Adipocyte (in vitro differentiated cells): ENCODE data around the gene RHOBTB3.

ENCODE experiments used
- DNase-seq: peaks from one replicate; pipeline ENCODE4 v3.0.0-alpha.2; 2015; ENCODE audit warnings: low read depth
- H3K27me3 ChIP-seq: replicated peaks from 2 replicates; pipeline ENCODE4 v1.7.0; 2013; ENCODE audit warnings: mild to moderate bottlenecking, low read length, moderate library complexity; ENCODE audit not compliant: control insufficient read depth, insufficient read depth
- H3K36me3 ChIP-seq: 2 replicates; pipeline ENCODE4 v1.7.0; 2013; ENCODE audit warnings: low read length, mild to moderate bottlenecking, moderate library complexity; ENCODE audit not compliant: control insufficient read depth, insufficient read depth, severe bottlenecking
- H3K4me1 ChIP-seq: 2 replicates; pipeline ENCODE4 v1.7.0; 2013; ENCODE audit warnings: mild to moderate bottlenecking, low read length, moderate library complexity; ENCODE audit not compliant: control insufficient read depth, insufficient read depth
- H3K4me3 ChIP-seq: 2 replicates; pipeline ENCODE4 v1.7.0; 2013; ENCODE audit warnings: mild to moderate bottlenecking, low read length, moderate library complexity
- H3K9ac ChIP-seq: 2 replicates; pipeline ENCODE4 v1.7.0; 2013; ENCODE audit warnings: mild to moderate bottlenecking, low read length, moderate library complexity
- H3K9me3 ChIP-seq: 2 replicates; pipeline ENCODE4 v1.7.0; 2013; ENCODE audit warnings: mild to moderate bottlenecking, low read length, moderate library complexity; ENCODE audit not compliant: control insufficient read depth

The RHOBTB3 gene

GRCh38 chr5:95715799-95716461 is 15.2 kb upstream of the RHOBTB3 start:
- Histone ChIP-seq H3K9me3 (no peaks in the 10 kb centered on the region), H3K4me3 (peak overlapping the region; percentile 47), H3K4me1 (peaks cover 53% of the 10 kb centered on the region), H3K36me3 (peaks cover 27% of the 10 kb centered on the region), H3K27me3 (no peaks in the 10 kb centered on the region), H3K9ac (no peak overlapping the region)
- DNase-seq: peak; percentile 60

GRCh38 chr5:95717439-95717838 is 13.7 kb upstream of the RHOBTB3 start:
- no peak overlapping the region for H3K9ac ChIP-seq
- DNase-seq: no peak
- peaks cover 27% of the 10 kb centered on the region for H3K36me3 ChIP-seq
- no peaks in the 10 kb centered on the region for H3K9me3 ChIP-seq
- H3K4me3 ChIP-seq: no peak overlapping the region
- peaks cover 58% of the 10 kb centered on the region for H3K4me1 ChIP-seq
- H3K27me3 ChIP-seq: no peaks in the 10 kb centered on the region

GRCh38 chr5:95718203-95718602 is 12.9 kb upstream of the RHOBTB3 start:
- Histone ChIP-seq H3K9me3 (no peaks in the 10 kb centered on the region), H3K9ac (no peak overlapping the region), H3K4me1 (peaks cover 57% of the 10 kb centered on the region), H3K27me3 (no peaks in the 10 kb centered on the region), H3K4me3 (no peak overlapping the region), H3K36me3 (peaks cover 27% of the 10 kb centered on the region)
- DNase-seq: no peak

- DNase-seq: no peak
- Histone ChIP-seq H3K9me3 (no peaks in the 10 kb centered on the region), H3K9ac (no peak overlapping the region), H3K4me3 (no peak overlapping the region), H3K27me3 (no peaks in the 10 kb centered on the region), H3K36me3 (peaks cover 27% of the 10 kb centered on the region), H3K4me1 (peaks cover 60% of the 10 kb centered on the region)
These were observed 12.4 kb upstream of the RHOBTB3 start for GRCh38 chr5:95718738-95719137.

GRCh38 chr5:95720094-95720786 is 10.9 kb upstream of the RHOBTB3 start:
- peaks cover 27% of the 10 kb centered on the region for H3K36me3 ChIP-seq
- peak overlapping the region; percentile 22 for H3K9ac ChIP-seq

GRCh38 chr5:95721582-95722295 is 9.4 kb upstream of the RHOBTB3 start:
- Histone ChIP-seq H3K9me3 (no peaks in the 10 kb centered on the region), H3K4me1 (peaks cover 66% of the 10 kb centered on the region), H3K9ac (no peak overlapping the region), H3K27me3 (no peaks in the 10 kb centered on the region), H3K36me3 (peaks cover 21% of the 10 kb centered on the region), H3K4me3 (no peak overlapping the region)
- no peak for DNase-seq

More at GRCh38 chr5:95720094-95720786, 10.9 kb upstream of the RHOBTB3 start:
- no peak overlapping the region for H3K4me3 ChIP-seq
- no peak for DNase-seq
- no peaks in the 10 kb centered on the region for H3K9me3 ChIP-seq
- peaks cover 60% of the 10 kb centered on the region for H3K4me1 ChIP-seq
- H3K27me3 ChIP-seq: no peaks in the 10 kb centered on the region

- peaks cover 86% of the 10 kb centered on the region for H3K4me1 ChIP-seq
- peak overlapping the region; percentile 9 for H3K9ac ChIP-seq
- H3K36me3 ChIP-seq: peaks cover 4% of the 10 kb centered on the region
- H3K27me3 ChIP-seq: no peaks in the 10 kb centered on the region
- H3K4me3 ChIP-seq: no peak overlapping the region
- no peak for DNase-seq
- no peaks in the 10 kb centered on the region for H3K9me3 ChIP-seq
These were observed 7.3 kb upstream of the RHOBTB3 start for GRCh38 chr5:95723632-95724369.

- Histone ChIP-seq H3K27me3 (no peaks in the 10 kb centered on the region), H3K36me3 (no peaks in the 10 kb centered on the region), H3K4me3 (peak overlapping the region; percentile 61), H3K9me3 (no peaks in the 10 kb centered on the region), H3K4me1 (peaks cover 92% of the 10 kb centered on the region), H3K9ac (peak overlapping the region; percentile 73)
- no peak for DNase-seq
These were observed 5.9 kb upstream of the RHOBTB3 start for GRCh38 chr5:95725071-95725820.

- H3K9me3 ChIP-seq: no peaks in the 10 kb centered on the region
- DNase-seq: peak; percentile 88
- H3K27me3 ChIP-seq: no peaks in the 10 kb centered on the region
- H3K9ac ChIP-seq: peak overlapping the region; percentile 73
- H3K4me3 ChIP-seq: peak overlapping the region; percentile 61
- no peaks in the 10 kb centered on the region for H3K36me3 ChIP-seq
- H3K4me1 ChIP-seq: peaks cover 86% of the 10 kb centered on the region
These were observed 5.0 kb upstream of the RHOBTB3 start for GRCh38 chr5:95725937-95726810.
